Vagina (tissue), 2 donors: ENCODE data around the gene FBXW4. TPM values are rescaled to one million over a fixed set of nuclear protein-coding genes. Genes with fewer than 3 reads are reported as not detected.

Experiments
- DNase-seq, 2 donors: peaks; one replicate each; pipeline ENCODE4 v3.0.0-alpha.2; 2017; ENCODE audit errors: extremely low spot score in 2 of 2
- H3K27ac ChIP-seq: fragments of 200-600 bp; sonication (generic); one replicate; pipeline ENCODE4 v1.5.1; 2019
- H3K27me3 ChIP-seq: fragments of 200-600 bp; sonication (generic); one replicate; pipeline ENCODE4 v1.5.1; 2019
- H3K36me3 ChIP-seq, 2 donors: fragments of 200-600 bp; sonication (generic); one replicate each; pipeline ENCODE4 v1.5.1; 2017 to 2019
- H3K4me1 ChIP-seq: fragments of 200-600 bp; sonication (generic); one replicate; pipeline ENCODE4 v1.5.1; 2019
- H3K4me3 ChIP-seq, 2 donors: fragments of 200-600 bp; sonication (generic); 1 replicate in 1 of 2; 2 replicates in 1 of 2; pipeline ENCODE4 v1.5.1; 2016 to 2019
- H3K9me3 ChIP-seq: fragments of 200-600 bp; sonication (generic); one replicate; pipeline ENCODE4 v1.5.1; 2019
- CTCF ChIP-seq, 3 experiments: fragments of 450-650 bp in 2 of 3; fragments of 200-600 bp in 1 of 3; sonication (generic) in 1 of 3; IDR thresholded peaks; one replicate each; pipeline ENCODE4 v1.5.1; 2017 to 2019; ENCODE audit warnings: antibody characterized with exemption in 3 of 3, mild to moderate bottlenecking in 2 of 3, moderate library complexity in 2 of 3
- POLR2A ChIP-seq, 2 donors: fragments of 450-650 bp; IDR thresholded peaks; one replicate each; pipeline ENCODE4 v1.6.1; 2017; ENCODE audit warnings: antibody characterized with exemption in 2 of 2, mild to moderate bottlenecking in 2 of 2, moderate library complexity in 2 of 2
- POLR2AphosphoS5 ChIP-seq, 2 donors: sonication (generic); formaldehyde crosslinking; IDR thresholded peaks; one replicate each; pipeline ENCODE4 v1.9.0; 2017; ENCODE audit warnings: antibody characterized with exemption in 2 of 2, mild to moderate bottlenecking in 2 of 2, low read depth in 1 of 2; ENCODE audit not compliant: insufficient read depth in 1 of 2
- intact Hi-C: fragments of 100-400 bp; cut with DNase I; formaldehyde crosslinking; loops from one replicate; pipeline ENCODE4 v1.15.1; 2023
- total RNA-seq: library from RNA; depleted of rRNA; stranded (reverse); fragments of >200 nt; gene quantifications from one replicate; pipeline ENCODE4 v1.2.3, GENCODE V29; 2016

The FBXW4 gene
- total RNA-seq, 1 donor from 2014 or later = 49.6 TPM

GRCh38 chr10:101576211-101576863, 118.6 kb downstream of the FBXW4 start:
- Histone ChIP-seq H3K36me3 (peaks cover 0 to 26% of the 10 kb centered on the region in 2 donors), H3K27me3 (no peaks in the 10 kb centered on the region), H3K4me1 (no peaks in the 10 kb centered on the region), H3K4me3 (no peak overlapping the region), H3K9me3 (peaks cover 7% of the 10 kb centered on the region), H3K27ac (no peak overlapping the region)
- DNase-seq = no peak
- TF ChIP-seq CTCF (IDR thresholded peaks at IDR 0.05) (no peak), POLR2A (IDR thresholded peaks at IDR 0.05) (no peak), POLR2AphosphoS5 (IDR thresholded peaks at IDR 0.05; ENCODE audit: insufficient read depth in 1 of 2, low read depth in 1 of 2) (no peak)
- intact Hi-C loops = no loop called here

- no peak overlapping the region for H3K4me3 ChIP-seq
- intact Hi-C loops = no loop called here
Observed at GRCh38 chr10:101575580-101576210, 119.3 kb downstream of the FBXW4 start.

GRCh38 chr10:101575091-101575490, 119.9 kb downstream of the FBXW4 start:
- H3K4me1 ChIP-seq = peaks cover 9% of the 10 kb centered on the region
- H3K27ac ChIP-seq = no peak overlapping the region
- TF ChIP-seq CTCF (IDR thresholded peaks at IDR 0.05) (no peak), POLR2AphosphoS5 (IDR thresholded peaks at IDR 0.05; ENCODE audit: insufficient read depth in 1 of 2, low read depth in 1 of 2) (no peak), POLR2A (IDR thresholded peaks at IDR 0.05) (no peak)
- no peak overlapping the region for H3K4me3 ChIP-seq
- peaks cover 7% of the 10 kb centered on the region for H3K9me3 ChIP-seq
- no peak for DNase-seq
- no peaks in the 10 kb centered on the region for H3K27me3 ChIP-seq
- intact Hi-C loops = no loop called here
- peaks cover 0 to 15% of the 10 kb centered on the region in 2 donors for H3K36me3 ChIP-seq

More at GRCh38 chr10:101575580-101576210, 119.3 kb downstream of the FBXW4 start:
- peaks cover 7% of the 10 kb centered on the region for H3K9me3 ChIP-seq
- no peaks in the 10 kb centered on the region for H3K27me3 ChIP-seq
- no peak overlapping the region for H3K27ac ChIP-seq
- H3K36me3 ChIP-seq = peaks cover 0 to 20% of the 10 kb centered on the region in 2 donors
- DNase-seq = no peak
- H3K4me1 ChIP-seq = peaks cover 4% of the 10 kb centered on the region
- TF ChIP-seq CTCF (IDR thresholded peaks at IDR 0.05) = no peak
- TF ChIP-seq POLR2A (IDR thresholded peaks at IDR 0.05) = no peak
- no peak for TF ChIP-seq POLR2AphosphoS5 (IDR thresholded peaks at IDR 0.05; ENCODE audit: insufficient read depth in 1 of 2, low read depth in 1 of 2)

- peaks cover 6% of the 10 kb centered on the region for H3K27me3 ChIP-seq
- H3K27ac ChIP-seq = no peak overlapping the region
- TF ChIP-seq CTCF (IDR thresholded peaks at IDR 0.05) (no peak), POLR2AphosphoS5 (IDR thresholded peaks at IDR 0.05; ENCODE audit: insufficient read depth in 1 of 2, low read depth in 1 of 2) (no peak), POLR2A (IDR thresholded peaks at IDR 0.05) (no peak)
- intact Hi-C loops = no loop called here
- no peak overlapping the region for H3K4me3 ChIP-seq
- peaks cover 0 to 5% of the 10 kb centered on the region in 2 donors for H3K36me3 ChIP-seq
- H3K9me3 ChIP-seq = peaks cover 7% of the 10 kb centered on the region
- DNase-seq = no peak
- H3K4me1 ChIP-seq = peaks cover 17% of the 10 kb centered on the region
Observed at GRCh38 chr10:101573885-101574753, 120.9 kb downstream of the FBXW4 start.
